Thyroid gland (tissue), 4 donors: ENCODE results near the gene OBSCN. TPM values are rescaled to one million over a fixed set of nuclear protein-coding genes. Genes with fewer than 3 reads are reported as not detected.

Experiments used
- DNase-seq, 2 donors: peaks; one replicate each; pipeline ENCODE4 v3.0.0-alpha.2; 2019
- H3K27ac ChIP-seq, 3 donors: fragments of 200-600 bp; sonication (generic); 1 replicate in 2 of 3; 2 replicates in 1 of 3; pipeline ENCODE4 v1.5.1; 2016 to 2019; ENCODE audit warnings: mild to moderate bottlenecking in 1 of 3, moderate library complexity in 1 of 3
- H3K27me3 ChIP-seq: fragments of 200-600 bp; sonication (generic); one replicate; pipeline ENCODE4 v1.5.1; 2019
- H3K36me3 ChIP-seq, 2 donors: fragments of 200-600 bp; sonication (generic); one replicate each; pipeline ENCODE4 v1.5.1; 2016 to 2019
- H3K4me1 ChIP-seq, 2 donors: fragments of 200-600 bp; sonication (generic); one replicate each; pipeline ENCODE4 v1.5.1; 2017 to 2019
- H3K4me3 ChIP-seq, 3 donors: fragments of 200-600 bp; sonication (generic); replicated peaks in 1 of 3; 1 replicate in 2 of 3; 2 replicates in 1 of 3; pipeline ENCODE4 v1.5.1; 2016; ENCODE audit warnings: mild to moderate bottlenecking in 1 of 3
- H3K9me3 ChIP-seq: fragments of 200-600 bp; sonication (generic); one replicate; pipeline ENCODE4 v1.5.1; 2017
- CTCF ChIP-seq, 6 experiments: fragments of 200-600 bp in 3 of 6; fragments of 450-650 bp in 3 of 6; sonication (generic) in 3 of 6; IDR thresholded peaks; one replicate each; pipeline ENCODE4 v1.5.1; 2016 to 2019; ENCODE audit warnings: antibody characterized with exemption in 6 of 6, mild to moderate bottlenecking in 2 of 6, inconsistent platforms in 1 of 6, moderate library complexity in 1 of 6
- POLR2A ChIP-seq, 2 donors: fragments of 450-650 bp; IDR thresholded peaks; one replicate each; pipeline ENCODE4 v1.6.1; 2017; ENCODE audit warnings: antibody characterized with exemption in 2 of 2, mild to moderate bottlenecking in 2 of 2, moderate library complexity in 1 of 2
- WGBS, 2 donors: methylation state at CpG; one replicate each; pipeline ENCODE4 v1.1.5; 2017; 5-methylcytosine and 5-hydroxymethylcytosine counted together
- intact Hi-C: fragments of 100-400 bp; cut with DNase I; formaldehyde crosslinking; loops from one replicate; pipeline ENCODE4 v1.15.1; 2023
- total RNA-seq, 4 donors: library from RNA; depleted of rRNA; stranded (reverse); fragments of >200 nt; gene quantifications; one replicate each; pipeline ENCODE4 v1.2.3, GENCODE V29; 2016

The OBSCN gene
- total RNA-seq, 4 donors from 2014 or later = 24.0 to 35.1 (median 31.5) TPM

GRCh38 chr1:228307218-228308023 is 99.6 kb downstream of the OBSCN start:
- TF ChIP-seq CTCF (IDR thresholded peaks at IDR 0.05) = no peak
- intact Hi-C loops = no loop called here
- Histone ChIP-seq H3K36me3 (no peaks in the 10 kb centered on the region), H3K27ac (no peak overlapping the region), H3K27me3 (no peaks in the 10 kb centered on the region), H3K9me3 (no peaks in the 10 kb centered on the region), H3K4me1 (no peaks in the 10 kb centered on the region), H3K4me3 (no peak overlapping the region)
- no peak for DNase-seq
- WGBS, 2 donors = 81 to 85% methylated on average over 19 to 20 of the region's 22 CpGs

GRCh38 chr1:228308085-228308601 is 100.3 kb downstream of the OBSCN start:
- Histone ChIP-seq H3K4me1 (no peaks in the 10 kb centered on the region), H3K36me3 (no peaks in the 10 kb centered on the region), H3K27ac (no peak overlapping the region), H3K9me3 (no peaks in the 10 kb centered on the region), H3K27me3 (no peaks in the 10 kb centered on the region), H3K4me3 (no peak overlapping the region)
- intact Hi-C loops = no loop called here
- TF ChIP-seq CTCF (IDR thresholded peaks at IDR 0.05) = no peak
- no peak for DNase-seq
- WGBS, 2 donors = 81 to 90% methylated on average over 15 to 17 of the region's 18 CpGs

GRCh38 chr1:228308628-228309325 is 100.9 kb downstream of the OBSCN start:
- no peaks in the 10 kb centered on the region for H3K36me3 ChIP-seq
- WGBS, 2 donors = 86 to 92% methylated on average over 4 to 7 of the region's 8 CpGs
- no peak overlapping the region for H3K27ac ChIP-seq
- TF ChIP-seq CTCF (IDR thresholded peaks at IDR 0.05) (no peak), POLR2A (IDR thresholded peaks at IDR 0.05) (no peak)
- no peaks in the 10 kb centered on the region for H3K27me3 ChIP-seq
- no peaks in the 10 kb centered on the region for H3K4me1 ChIP-seq
- no peak for DNase-seq
- intact Hi-C loops = no loop called here
- H3K4me3 ChIP-seq = no peak overlapping the region
- H3K9me3 ChIP-seq = no peaks in the 10 kb centered on the region

- DNase-seq = no peak
- Histone ChIP-seq H3K9me3 (no peaks in the 10 kb centered on the region), H3K4me1 (no peaks in the 10 kb centered on the region), H3K4me3 (no peak overlapping the region), H3K27me3 (no peaks in the 10 kb centered on the region), H3K36me3 (no peaks in the 10 kb centered on the region), H3K27ac (no peak overlapping the region)
- intact Hi-C loops = no loop called here
- no peak for TF ChIP-seq CTCF (IDR thresholded peaks at IDR 0.05)
- no peak for TF ChIP-seq POLR2A (IDR thresholded peaks at IDR 0.05)
- WGBS, 2 donors = 75 to 94% methylated on average over 3 to 7 of the region's 8 CpGs
These were observed 101.7 kb downstream of the OBSCN start for GRCh38 chr1:228309326-228310067.
